ENCODE measurements around the gene STKLD1.

- TF ChIP-seq CTCF (conservative IDR thresholded peaks at IDR 0.05), result no peak; the same call in 1 of the 2 replicates
- no peak for TF ChIP-seq EZH2 (IDR thresholded peaks at IDR 0.05; ENCODE audit: low read depth)
Measured at GRCh38 chr9:133375116-133375723, 946 bp upstream of the STKLD1 start.

All from PC-9 (cell line).